ENCODE data around the gene PSTPIP1.
A peak's percentile ranks its signal among the peaks of the same experiment; 100 is the strongest.

PSTPIP1 gene

DNA sequence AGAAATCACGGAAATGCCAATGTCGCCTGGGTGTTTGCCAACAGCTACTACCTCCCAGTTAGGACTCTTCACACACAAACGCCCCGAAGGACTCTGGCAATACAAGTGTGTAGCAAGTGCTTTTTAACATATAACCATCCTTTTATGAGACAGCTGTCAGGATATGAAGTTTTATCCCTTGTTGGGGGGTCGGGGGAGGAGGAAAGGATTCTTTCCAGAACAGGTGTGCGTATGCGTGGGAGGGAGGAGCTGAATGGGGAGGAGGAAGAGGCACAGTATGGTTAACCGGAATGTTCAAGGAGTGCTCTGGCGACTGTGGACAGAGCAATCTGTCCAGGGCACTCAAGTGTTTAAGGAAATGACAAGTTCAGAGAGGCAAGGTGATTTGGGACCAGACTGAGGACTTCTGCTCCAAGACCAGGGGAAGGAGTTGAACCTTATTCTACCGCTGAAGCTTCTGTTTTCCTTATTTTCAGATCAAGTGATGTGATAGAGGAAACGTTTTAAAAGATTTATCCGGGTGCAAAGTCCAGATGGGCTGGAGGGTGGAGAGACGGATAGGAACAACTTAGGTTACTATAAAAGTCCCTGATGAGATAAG, 74.7 kb downstream of the PSTPIP1 start:
- TF ChIP-seq, protein P1, sequence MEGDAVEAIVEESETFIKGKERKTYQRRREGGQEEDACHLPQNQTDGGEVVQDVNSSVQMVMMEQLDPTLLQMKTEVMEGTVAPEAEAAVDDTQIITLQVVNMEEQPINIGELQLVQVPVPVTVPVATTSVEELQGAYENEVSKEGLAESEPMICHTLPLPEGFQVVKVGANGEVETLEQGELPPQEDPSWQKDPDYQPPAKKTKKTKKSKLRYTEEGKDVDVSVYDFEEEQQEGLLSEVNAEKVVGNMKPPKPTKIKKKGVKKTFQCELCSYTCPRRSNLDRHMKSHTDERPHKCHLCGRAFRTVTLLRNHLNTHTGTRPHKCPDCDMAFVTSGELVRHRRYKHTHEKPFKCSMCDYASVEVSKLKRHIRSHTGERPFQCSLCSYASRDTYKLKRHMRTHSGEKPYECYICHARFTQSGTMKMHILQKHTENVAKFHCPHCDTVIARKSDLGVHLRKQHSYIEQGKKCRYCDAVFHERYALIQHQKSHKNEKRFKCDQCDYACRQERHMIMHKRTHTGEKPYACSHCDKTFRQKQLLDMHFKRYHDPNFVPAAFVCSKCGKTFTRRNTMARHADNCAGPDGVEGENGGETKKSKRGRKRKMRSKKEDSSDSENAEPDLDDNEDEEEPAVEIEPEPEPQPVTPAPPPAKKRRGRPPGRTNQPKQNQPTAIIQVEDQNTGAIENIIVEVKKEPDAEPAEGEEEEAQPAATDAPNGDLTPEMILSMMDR (conservative IDR thresholded peaks at IDR 0.05; ENCODE audit: low read depth, low read length): no peak
- peak overlapping the region; percentile 72; the same call in 1 of the 2 replicates for H3K27ac ChIP-seq
- no peaks in the 10 kb centered on the region for H3K27me3 ChIP-seq (ENCODE audit: insufficient read depth, low read depth)
- H3K4me1 ChIP-seq (ENCODE audit: low read depth, poor library complexity, severe bottlenecking): peaks cover 57% of the 10 kb centered on the region
- H3K36me3 ChIP-seq (ENCODE audit: insufficient read depth): no peaks in the 10 kb centered on the region
- peaks cover 10% of the 10 kb centered on the region; the same call in 1 of the 2 replicates for H4K20me1 ChIP-seq (ENCODE audit: insufficient read depth)
- no peak overlapping the region for H3K4me3 ChIP-seq (IDR thresholded peaks at IDR 0.05; ENCODE audit: insufficient read depth, low read depth, low read length)
- no peak overlapping the region for H2AFZ ChIP-seq (ENCODE audit: low read depth)
- H3K4me2 ChIP-seq: peak overlapping the region; percentile 83
- H3K9ac ChIP-seq: peak overlapping the region; percentile 87; the same call in 1 of the 2 replicates
- H3K79me2 ChIP-seq (ENCODE audit: insufficient read depth, low read depth): peaks cover 58% of the 10 kb centered on the region

DNA sequence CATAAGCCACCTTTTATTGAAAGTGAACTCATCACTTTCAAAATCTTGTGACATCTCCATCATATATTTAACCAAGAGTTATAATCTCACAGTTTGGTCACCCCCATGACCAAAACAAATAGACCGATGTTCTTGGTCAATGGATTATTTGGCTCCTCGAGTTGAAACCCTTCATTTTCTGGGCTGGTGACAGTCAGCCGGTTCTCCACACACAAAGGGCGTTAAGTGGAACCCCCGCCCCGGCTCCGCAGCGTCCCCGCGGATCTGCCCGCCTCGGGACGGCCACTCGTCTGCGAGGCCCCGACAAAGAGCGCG, 75.2 kb downstream of the PSTPIP1 start:
- no peaks in the 10 kb centered on the region for H3K36me3 ChIP-seq (ENCODE audit: insufficient read depth)
- H3K79me2 ChIP-seq (ENCODE audit: insufficient read depth, low read depth): peaks cover 53% of the 10 kb centered on the region
- H3K4me3 ChIP-seq (IDR thresholded peaks at IDR 0.05; ENCODE audit: insufficient read depth, low read depth, low read length): no peak overlapping the region
- H3K27ac ChIP-seq: peak overlapping the region; percentile 72
- no peaks in the 10 kb centered on the region for H3K27me3 ChIP-seq (ENCODE audit: insufficient read depth, low read depth)
- H2AFZ ChIP-seq (ENCODE audit: low read depth): no peak overlapping the region
- H3K4me2 ChIP-seq: peak overlapping the region; percentile 83
- peaks cover 10% of the 10 kb centered on the region; the same call in 1 of the 2 replicates for H4K20me1 ChIP-seq (ENCODE audit: insufficient read depth)
- TF ChIP-seq, protein P1 (conservative IDR thresholded peaks at IDR 0.05; ENCODE audit: low read depth, low read length): no peak
- H3K9ac ChIP-seq: peak overlapping the region; percentile 87
- H3K4me1 ChIP-seq (ENCODE audit: low read depth, poor library complexity, severe bottlenecking): peaks cover 52% of the 10 kb centered on the region

DNA sequence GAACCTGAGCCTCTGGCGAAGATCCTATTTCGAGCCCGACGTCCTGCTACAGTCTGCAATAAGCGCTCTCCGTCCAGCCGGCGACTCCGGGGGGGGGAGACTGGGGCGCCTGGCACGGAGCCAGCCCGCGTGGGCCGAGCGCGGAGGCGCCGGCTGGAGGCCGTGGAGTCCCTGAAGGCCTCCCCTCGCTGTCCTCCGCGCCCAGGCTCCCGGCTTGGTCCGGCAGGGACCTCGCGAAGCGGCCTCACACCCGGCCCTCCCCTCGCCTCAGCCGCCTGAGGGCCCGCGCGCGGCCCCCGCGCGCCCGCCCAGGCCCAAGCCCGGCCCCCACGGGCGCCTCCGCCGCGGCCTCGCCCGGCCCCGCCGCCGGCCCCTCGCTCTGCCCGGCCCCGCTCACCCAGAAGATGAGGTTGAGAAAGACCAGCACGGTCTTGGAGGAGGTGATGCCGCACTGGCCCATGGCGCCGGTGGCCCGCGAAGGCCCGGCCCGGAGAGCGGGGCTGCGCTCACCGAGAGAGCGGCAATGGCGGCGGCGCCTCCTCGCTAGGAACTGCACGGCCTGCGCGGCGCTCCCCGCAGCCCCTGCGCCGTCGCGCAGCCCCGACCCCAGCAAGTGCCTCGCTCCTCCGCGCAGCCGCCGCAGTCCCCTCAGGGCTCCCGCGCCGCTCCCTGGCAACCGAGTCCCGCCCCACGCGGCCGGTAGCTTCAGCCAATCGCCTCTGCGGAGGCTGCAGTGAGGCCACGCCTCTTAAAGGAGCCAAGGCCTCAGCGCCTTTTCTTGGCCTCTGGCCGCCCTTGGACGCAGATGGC, 75.8 kb downstream of the PSTPIP1 start, which contains the start of gene TSPAN3:
Gene TSPAN3, minus strand, starts transcription at position 615 of the 810 bp plus-strand sequence. Its CDS starts 155 bp downstream, at position 460.
- Histone ChIP-seq H3K4me2 (peak within 1 kb of the TSS; percentile 83), H4K20me1 (ENCODE audit: insufficient read depth) (peaks cover 10% of the 10 kb centered on the region; the same call in 1 of the 2 replicates), H3K4me1 (ENCODE audit: low read depth, poor library complexity, severe bottlenecking) (peaks cover 46% of the 10 kb centered on the region), H3K9ac (peak within 1 kb of the TSS; percentile 87), H3K36me3 (ENCODE audit: insufficient read depth) (no peaks in the 10 kb centered on the region), H2AFZ (ENCODE audit: low read depth) (peak within 1 kb of the TSS; percentile 77), H3K79me2 (ENCODE audit: insufficient read depth, low read depth) (peaks cover 48% of the 10 kb centered on the region), H3K27me3 (ENCODE audit: insufficient read depth, low read depth) (no peaks in the 10 kb centered on the region), H3K4me3 (IDR thresholded peaks at IDR 0.05; ENCODE audit: insufficient read depth, low read depth, low read length) (no peak within 1 kb of the TSS), H3K27ac (peak within 1 kb of the TSS; percentile 72)
- TF ChIP-seq, protein P1 (conservative IDR thresholded peaks at IDR 0.05; ENCODE audit: low read depth, low read length): no peak

DNA sequence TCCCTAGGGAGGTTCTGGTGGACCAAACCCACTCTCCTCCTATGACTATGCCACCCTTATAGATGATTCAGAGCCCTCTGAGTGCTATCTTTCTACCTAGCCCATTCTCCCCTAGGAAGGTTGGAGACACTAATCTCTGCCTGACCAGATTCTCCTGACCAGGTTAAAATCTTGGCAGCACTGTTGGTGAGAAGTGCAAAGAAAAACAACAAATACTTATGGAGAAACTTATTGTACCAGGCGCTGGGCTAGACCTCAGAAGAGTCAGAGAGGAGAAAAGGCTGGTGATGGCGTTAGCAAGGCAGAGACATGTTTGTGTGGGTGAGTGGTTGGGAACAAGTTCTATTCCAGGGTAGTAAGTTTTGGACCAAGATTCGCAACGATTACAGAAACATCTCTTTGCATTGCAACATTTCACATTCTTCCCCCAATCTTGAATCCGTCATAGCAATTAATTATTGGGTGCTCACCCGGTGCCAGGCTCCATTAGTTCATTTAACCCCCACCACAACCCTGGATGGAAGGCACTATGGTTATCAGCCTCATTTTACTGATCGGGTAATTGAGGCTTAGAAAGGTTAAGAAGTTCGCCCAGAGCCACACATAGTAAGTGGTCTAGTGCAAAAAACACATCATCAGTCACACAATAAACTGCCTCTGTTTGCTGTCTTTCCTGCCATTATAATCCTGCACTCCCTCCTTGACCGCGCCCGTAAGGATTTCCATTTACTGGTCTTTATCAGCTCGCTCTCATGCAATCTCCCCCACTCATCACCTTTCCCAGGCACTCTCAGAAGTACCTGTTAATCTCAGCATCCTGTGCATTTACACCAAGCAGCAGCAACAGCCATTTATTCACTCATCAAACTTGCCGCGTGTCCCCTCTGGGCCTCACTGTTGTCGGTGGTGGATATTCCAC, 76.6 kb downstream of the PSTPIP1 start:
- Histone ChIP-seq H2AFZ (ENCODE audit: low read depth) (peak overlapping the region; percentile 77), H3K79me2 (ENCODE audit: insufficient read depth, low read depth) (peaks cover 39% of the 10 kb centered on the region), H3K4me3 (IDR thresholded peaks at IDR 0.05; ENCODE audit: insufficient read depth, low read depth, low read length) (no peak overlapping the region), H3K9ac (peak overlapping the region; percentile 87; the same call in 1 of the 2 replicates), H3K4me1 (ENCODE audit: low read depth, poor library complexity, severe bottlenecking) (peaks cover 39% of the 10 kb centered on the region), H3K27me3 (ENCODE audit: insufficient read depth, low read depth) (no peaks in the 10 kb centered on the region), H3K36me3 (ENCODE audit: insufficient read depth) (no peaks in the 10 kb centered on the region), H3K27ac (no peak overlapping the region; the same call in 1 of the 2 replicates), H4K20me1 (ENCODE audit: insufficient read depth) (peaks cover 10% of the 10 kb centered on the region; the same call in 1 of the 2 replicates), H3K4me2 (peak overlapping the region; percentile 40)
- TF ChIP-seq, protein P1 (conservative IDR thresholded peaks at IDR 0.05; ENCODE audit: low read depth, low read length): no peak
